Effector memory CD4-positive, alpha-beta T cell (primary cell): Measurements from ENCODE around the gene PPP1R13B.

Experiments used
- DNase-seq, 3 donors: peaks; one replicate each; pipeline ENCODE4 v3.0.0-alpha.2; 2020
- H3K27ac ChIP-seq: 2 replicates; pipeline ENCODE4 v1.7.0; 2013; ENCODE audit warnings: mild to moderate bottlenecking, low read length, moderate library complexity; ENCODE audit not compliant: insufficient read depth, poor library complexity, severe bottlenecking
- H3K27me3 ChIP-seq: replicated peaks from 2 replicates; pipeline ENCODE4 v1.7.0; 2013; ENCODE audit warnings: mild to moderate bottlenecking, low read length; ENCODE audit not compliant: insufficient read depth, control insufficient read depth, poor library complexity, severe bottlenecking
- H3K36me3 ChIP-seq: 2 replicates; pipeline ENCODE4 v1.7.0; 2013; ENCODE audit warnings: mild to moderate bottlenecking, low read length, moderate library complexity; ENCODE audit not compliant: control insufficient read depth, insufficient read depth
- H3K4me1 ChIP-seq: 2 replicates; pipeline ENCODE4 v1.7.0; 2013; ENCODE audit warnings: low read length, mild to moderate bottlenecking; ENCODE audit not compliant: control insufficient read depth, insufficient read depth, poor library complexity, severe bottlenecking
- H3K4me3 ChIP-seq: 2 replicates; pipeline ENCODE4 v1.7.0; 2013; ENCODE audit warnings: low read length, low read depth, mild to moderate bottlenecking; ENCODE audit not compliant: insufficient read depth, poor library complexity, severe bottlenecking
- H3K9me3 ChIP-seq: 2 replicates; pipeline ENCODE4 v1.7.0; 2013; ENCODE audit warnings: mild to moderate bottlenecking, low read length, moderate library complexity; ENCODE audit not compliant: control insufficient read depth

PPP1R13B gene

DNA sequence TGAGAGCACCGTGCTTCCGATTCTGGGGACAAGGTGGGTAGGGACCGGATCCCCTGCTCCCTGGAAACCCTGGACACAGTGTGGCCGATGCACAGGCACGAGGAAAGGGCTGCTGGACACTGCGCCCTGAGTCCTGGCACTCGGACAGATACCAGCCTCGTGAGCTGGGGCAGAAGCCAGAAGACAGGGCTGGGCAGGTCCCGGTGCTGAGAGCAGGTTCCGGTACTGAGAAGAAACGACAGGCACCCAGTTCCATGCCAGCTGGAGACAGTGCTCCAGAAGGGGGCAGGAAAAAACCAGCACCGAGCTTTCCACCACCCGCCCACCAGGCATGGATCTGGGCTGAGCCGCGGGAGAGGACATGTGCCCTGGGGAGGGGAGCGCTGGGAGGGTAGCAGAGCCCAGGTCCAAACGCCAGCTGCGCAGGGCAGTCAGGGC lies 138.6 kb downstream of the PPP1R13B start:
- no peak overlapping the region for H3K27ac ChIP-seq
- H3K36me3 ChIP-seq: peaks cover 6% of the 10 kb centered on the region

DNA sequence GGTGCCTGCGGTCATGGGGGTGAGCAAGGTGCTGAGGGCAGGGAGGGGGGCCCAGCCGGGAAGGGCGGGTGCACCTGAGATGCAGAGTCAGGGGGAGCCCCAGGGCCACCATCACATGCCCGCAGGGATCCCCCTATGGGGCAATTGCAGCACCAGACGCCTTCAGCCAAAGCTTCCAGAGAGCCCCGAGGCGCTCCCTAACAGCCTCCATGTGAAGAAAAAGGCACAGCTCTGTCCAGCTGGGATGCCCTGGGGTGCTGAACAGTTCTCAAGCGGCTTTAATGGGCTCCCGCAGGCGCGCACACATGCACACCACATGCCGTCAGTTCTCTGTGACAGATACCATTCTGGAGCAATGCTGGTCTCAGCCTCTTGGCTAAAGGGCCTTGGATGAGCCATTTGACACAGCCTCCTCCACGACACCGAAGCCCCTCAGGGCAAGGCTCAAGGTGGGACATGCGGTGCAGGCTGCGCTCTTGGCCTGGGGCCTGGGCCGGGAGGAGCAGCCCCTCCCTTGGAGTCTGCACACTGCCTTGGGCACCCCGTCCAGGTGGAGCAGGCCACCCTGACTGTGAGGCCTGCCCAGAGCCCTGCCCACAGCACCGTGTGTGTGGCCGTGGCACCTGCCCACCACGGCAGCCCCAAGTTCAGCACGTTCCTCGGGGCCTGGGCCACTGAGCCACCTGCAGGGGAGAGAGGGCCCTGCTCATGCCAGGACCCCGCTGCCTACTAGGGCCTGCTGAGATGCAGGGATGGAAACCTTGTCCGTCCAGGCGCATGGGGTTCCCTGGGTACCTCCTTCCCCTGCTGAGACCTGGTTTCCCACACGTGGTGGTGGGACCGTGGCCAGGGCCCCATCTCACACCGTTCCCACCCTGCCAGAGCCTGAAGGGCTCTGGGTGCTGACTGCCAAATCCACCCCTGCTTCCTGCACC lies 139.8 kb downstream of the PPP1R13B start:
- no peak for DNase-seq
- Histone ChIP-seq H3K9me3 (no peaks in the 10 kb centered on the region), H3K27ac (no peak overlapping the region), H3K4me3 (no peak overlapping the region), H3K36me3 (peaks cover 9% of the 10 kb centered on the region), H3K27me3 (no peaks in the 10 kb centered on the region), H3K4me1 (no peaks in the 10 kb centered on the region)

More for the DNA sequence above, 138.6 kb downstream of the PPP1R13B start:
- H3K4me1 ChIP-seq: no peaks in the 10 kb centered on the region
- no peaks in the 10 kb centered on the region for H3K9me3 ChIP-seq
- no peak for DNase-seq
- H3K4me3 ChIP-seq: no peak overlapping the region
- H3K27me3 ChIP-seq: no peaks in the 10 kb centered on the region

DNA sequence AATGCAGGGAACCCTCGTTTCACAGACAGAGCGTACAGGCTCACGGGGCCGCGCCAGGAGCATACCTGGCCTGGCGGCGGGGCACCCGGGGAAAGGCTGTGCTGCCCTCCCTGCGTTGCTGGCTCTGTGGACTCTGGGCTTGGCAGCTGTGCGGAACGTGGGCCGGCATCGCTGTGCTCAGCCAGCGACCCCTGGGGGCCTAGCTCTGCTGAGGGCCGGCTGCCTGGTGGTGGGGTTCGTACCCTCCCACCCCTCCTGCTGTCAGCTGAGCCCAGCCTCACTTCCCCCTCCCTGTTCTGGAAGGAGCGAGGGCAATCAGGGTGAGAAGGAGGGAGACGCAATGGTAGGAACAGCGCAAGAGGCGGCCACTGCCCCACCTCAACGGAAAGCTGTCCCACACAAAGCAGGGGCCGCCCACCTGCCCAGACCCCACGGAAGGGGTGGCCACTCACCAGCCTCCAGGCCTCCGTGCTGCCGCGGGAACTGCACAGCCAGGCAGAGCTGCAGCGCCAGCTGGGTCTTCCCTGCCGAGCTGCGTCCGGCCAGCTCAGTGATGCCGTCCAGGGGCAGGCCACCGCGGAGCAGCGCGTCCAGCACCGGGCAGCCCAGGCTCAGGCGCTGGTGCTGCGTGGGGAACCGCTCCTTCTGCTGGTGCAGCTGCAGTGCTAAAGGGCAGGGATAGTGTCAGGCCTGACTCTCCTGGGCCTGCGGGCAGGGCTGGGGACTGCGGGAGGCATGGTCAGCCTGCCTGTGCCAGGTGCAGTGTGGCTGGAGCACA lies 140.6 kb downstream of the PPP1R13B start:
- Histone ChIP-seq H3K36me3 (peaks cover 9% of the 10 kb centered on the region), H3K4me3 (no peak overlapping the region), H3K27me3 (no peaks in the 10 kb centered on the region), H3K9me3 (no peaks in the 10 kb centered on the region), H3K4me1 (no peaks in the 10 kb centered on the region), H3K27ac (no peak overlapping the region)
- DNase-seq: no peak

DNA sequence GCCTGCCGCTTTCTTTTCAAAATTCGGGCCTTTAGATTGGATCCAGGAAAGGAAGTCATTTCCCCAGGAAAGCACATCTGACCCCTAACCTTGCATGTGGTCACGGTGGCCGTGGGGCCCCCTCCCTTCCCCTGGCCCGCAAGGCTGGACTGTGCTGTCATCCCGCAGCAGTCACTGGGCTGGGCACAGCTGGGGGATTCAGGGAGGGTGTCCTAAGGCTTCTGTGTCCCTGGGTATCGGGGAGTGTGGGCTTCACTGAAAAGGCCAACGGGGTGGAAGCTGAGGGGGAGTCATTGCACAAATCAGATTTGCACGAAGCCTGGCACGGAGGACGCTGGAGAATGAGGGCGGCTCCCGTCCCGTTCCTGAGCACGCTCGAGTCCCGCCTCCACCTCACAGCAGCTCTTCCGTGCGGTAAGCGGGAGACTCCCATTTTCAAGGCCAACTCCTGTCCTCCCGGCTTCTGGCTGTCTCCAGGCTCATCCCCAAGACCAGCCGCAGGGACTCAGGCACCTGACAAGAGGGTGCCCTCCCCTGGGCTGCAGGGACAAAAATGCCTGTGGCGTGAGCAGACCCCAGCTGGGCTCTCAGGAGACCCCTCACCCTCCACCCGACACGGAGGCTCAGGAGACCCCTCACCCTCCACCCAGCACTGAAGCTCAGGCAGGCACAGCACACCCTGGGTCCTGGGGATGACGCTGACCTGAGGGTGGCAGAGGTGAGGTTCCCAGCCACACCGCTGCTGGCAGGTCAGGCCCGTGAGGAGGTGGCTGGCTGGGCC lies 141.7 kb downstream of the PPP1R13B start:
- Histone ChIP-seq H3K36me3 (peaks cover 13% of the 10 kb centered on the region), H3K9me3 (no peaks in the 10 kb centered on the region), H3K4me1 (no peaks in the 10 kb centered on the region), H3K27me3 (no peaks in the 10 kb centered on the region), H3K27ac (no peak overlapping the region), H3K4me3 (no peak overlapping the region)
- DNase-seq: no peak

DNA sequence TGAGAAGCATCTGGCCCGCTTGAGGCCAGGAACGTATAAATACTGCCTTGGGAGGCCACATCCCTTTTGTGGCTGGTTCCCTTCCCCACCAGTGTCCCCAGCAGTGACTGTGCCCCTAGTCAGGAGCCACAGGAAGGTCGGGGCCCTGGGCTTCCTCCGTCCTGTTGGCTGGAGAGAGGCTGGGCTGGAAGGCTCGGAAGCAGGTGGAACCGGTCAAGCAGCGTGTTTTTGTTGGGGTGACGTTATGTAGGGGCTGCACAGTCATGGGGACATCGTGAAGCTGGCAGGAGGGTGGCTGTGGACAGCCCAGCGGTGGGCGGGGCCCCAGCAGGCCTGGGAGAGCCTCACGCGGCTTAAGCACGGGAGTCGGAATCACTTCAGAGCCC lies 142.3 kb downstream of the PPP1R13B start:
- no peak overlapping the region for H3K27ac ChIP-seq
- peaks cover 19% of the 10 kb centered on the region for H3K36me3 ChIP-seq
- H3K27me3 ChIP-seq: no peaks in the 10 kb centered on the region
- no peaks in the 10 kb centered on the region for H3K4me1 ChIP-seq
- no peak for DNase-seq
- H3K9me3 ChIP-seq: no peaks in the 10 kb centered on the region
- no peak overlapping the region for H3K4me3 ChIP-seq

DNA sequence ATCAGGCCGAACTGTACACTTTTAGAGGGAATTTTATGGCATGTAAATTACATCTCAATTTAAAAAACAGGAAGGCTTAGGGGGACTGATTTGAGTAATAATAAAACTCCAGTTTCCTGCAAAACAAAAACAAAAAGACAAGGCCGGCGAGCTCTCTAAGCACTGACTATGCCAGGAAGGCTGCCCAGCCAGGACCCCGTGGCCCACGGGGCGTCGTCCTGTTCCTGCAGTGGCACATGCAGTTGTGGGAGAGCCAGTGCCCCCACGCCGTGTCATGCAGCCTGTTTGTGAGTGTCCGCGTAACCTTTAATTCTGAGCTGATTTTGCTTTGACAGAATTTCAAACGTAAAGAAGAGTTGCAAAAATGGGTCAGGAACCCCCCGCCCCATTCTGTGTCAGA lies 142.7 kb downstream of the PPP1R13B start:
- DNase-seq: no peak
- Histone ChIP-seq H3K27ac (no peak overlapping the region), H3K4me1 (no peaks in the 10 kb centered on the region), H3K9me3 (no peaks in the 10 kb centered on the region), H3K36me3 (peaks cover 23% of the 10 kb centered on the region), H3K4me3 (no peak overlapping the region), H3K27me3 (no peaks in the 10 kb centered on the region)

DNA sequence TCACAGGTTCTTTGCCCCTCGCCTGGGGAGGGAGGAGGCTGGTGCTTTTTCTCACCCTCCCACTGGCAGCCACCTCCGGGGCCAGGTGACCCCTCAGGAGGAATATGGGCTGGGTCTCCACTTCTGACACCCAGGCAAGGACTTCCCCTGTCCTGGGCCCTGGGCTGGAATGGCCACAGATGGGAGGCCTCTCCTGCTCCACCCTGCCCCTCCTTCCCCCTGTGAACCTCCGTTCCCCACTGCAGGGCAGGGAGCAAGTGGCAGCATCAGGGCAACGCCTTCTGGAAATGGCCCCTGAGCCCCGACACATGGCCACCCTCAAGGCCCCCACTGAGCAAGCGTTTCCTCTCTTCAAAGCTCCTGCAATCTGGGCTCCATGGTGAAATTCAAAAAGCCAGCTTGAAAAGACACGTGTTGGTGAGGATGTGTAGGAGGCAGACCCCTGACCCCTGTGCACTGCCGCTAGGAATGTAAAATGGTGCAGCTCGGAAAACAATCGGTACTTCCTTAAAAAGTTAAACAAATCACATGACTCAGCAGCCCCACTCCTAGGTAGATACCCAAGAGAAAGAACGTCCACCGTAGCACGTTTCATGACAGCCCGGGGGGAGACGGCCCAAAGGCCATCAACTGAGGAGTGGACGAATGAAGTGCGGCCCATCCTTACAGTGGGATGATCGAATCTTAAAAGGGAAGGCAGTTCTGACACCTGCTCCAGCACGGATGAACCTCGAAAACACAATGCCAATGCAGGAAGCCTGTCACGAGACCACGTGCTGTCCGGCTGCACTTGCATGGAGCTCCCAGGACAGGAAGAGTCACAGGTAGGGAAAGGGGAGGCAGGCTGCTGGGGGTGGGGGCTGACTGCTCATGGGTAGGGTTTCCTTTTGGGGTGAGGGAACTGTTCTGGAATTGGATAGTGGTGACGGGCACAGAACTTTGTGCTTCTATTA lies 143.7 kb downstream of the PPP1R13B start:
- no peak overlapping the region for H3K4me3 ChIP-seq
- no peaks in the 10 kb centered on the region for H3K9me3 ChIP-seq
- no peak overlapping the region for H3K27ac ChIP-seq
- DNase-seq: no peak
- H3K36me3 ChIP-seq: peaks cover 31% of the 10 kb centered on the region
- H3K27me3 ChIP-seq: no peaks in the 10 kb centered on the region
- no peaks in the 10 kb centered on the region for H3K4me1 ChIP-seq

DNA sequence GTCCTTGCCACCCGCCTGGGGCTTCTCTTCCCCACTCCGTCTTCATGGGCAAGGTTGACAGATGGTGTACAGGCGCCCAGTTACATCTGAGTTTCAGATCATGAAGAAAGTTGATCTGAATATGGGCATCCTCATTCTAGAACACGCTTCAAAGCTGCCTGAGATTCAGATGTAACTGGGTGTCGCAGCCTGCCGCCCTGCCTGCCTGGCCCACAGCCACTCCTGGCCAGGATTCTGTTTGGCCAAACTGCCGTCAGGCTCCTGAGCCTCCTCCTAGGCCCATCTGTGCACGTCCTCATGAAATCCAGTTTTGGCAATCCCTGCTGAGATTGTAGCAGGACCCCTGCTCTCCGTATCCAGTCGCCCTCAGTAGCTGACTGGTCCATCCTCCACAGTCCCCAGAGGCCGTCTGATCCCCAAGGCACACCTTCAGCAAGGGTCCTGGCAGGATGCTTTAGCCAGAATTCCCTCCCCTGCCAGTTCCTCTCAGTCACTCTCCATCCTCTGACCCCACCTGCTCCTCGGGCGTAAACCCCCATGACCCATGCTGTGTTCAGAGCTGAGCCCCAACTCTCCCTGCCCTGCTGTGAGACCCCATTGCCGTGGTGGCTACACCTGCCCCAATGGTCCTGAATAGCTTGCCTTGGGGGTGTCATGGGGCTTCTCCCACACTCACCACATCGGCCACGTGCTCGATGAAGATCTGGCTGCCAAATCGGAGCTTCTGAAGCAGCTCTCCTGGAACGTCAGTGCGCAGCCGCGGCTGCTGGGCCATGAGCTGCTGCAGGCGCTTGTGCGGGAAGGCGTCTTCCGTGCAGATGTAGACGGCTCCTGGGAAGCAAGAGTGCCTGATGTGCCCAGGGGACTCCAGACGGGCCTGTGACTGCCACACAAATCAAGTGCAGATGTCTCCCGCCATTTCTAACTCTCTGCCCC lies 144.6 kb downstream of the PPP1R13B start:
- no peak for DNase-seq
- Histone ChIP-seq H3K27me3 (no peaks in the 10 kb centered on the region), H3K36me3 (peaks cover 39% of the 10 kb centered on the region), H3K9me3 (no peaks in the 10 kb centered on the region), H3K4me1 (no peaks in the 10 kb centered on the region), H3K4me3 (no peak overlapping the region), H3K27ac (no peak overlapping the region)
